HG02852 (cell line): ENCODE results near the gene PLEKHM1.

Experiments
- ATAC-seq: cut with Tn5 transposase; IDR thresholded peaks from one replicate; pipeline ENCODE4 v1.9.1; 2021; ENCODE audit warnings: mild to moderate bottlenecking, moderate library complexity; ENCODE audit not compliant: unreplicated experiment

PLEKHM1 gene

GRCh38 chr17:45428931-45429338, 61.6 kb downstream of the PLEKHM1 start:
- ATAC-seq, result no peak

DNA sequence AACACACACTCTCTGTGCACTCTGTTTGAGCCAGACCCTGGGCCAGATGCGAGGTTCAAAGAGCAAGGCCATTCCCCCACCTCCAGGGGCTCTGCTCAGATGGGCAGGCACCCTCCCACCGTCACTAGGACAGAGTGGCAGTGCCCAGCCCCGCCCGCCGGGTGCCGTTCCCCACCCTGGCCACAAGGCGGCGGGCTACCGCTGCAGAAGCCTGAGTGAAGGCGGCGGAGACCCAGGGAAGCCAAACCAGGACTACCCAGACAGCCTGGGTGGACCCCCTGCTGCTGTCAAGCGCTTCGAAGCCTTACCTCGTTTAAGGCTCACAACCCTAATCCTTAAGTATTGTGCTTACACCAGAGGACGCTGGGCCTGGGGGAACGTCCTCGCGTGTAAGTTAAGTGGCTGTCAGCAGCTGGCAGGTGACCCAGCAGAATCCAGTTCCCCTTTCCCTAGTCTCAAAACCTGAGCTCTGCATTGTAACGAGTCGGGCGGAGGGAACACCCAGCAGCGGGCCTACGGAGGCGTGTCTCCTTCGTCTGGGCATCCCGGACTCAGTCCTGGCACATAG, 62.4 kb downstream of the PLEKHM1 start:
- ATAC-seq, result peak; percentile 46

DNA sequence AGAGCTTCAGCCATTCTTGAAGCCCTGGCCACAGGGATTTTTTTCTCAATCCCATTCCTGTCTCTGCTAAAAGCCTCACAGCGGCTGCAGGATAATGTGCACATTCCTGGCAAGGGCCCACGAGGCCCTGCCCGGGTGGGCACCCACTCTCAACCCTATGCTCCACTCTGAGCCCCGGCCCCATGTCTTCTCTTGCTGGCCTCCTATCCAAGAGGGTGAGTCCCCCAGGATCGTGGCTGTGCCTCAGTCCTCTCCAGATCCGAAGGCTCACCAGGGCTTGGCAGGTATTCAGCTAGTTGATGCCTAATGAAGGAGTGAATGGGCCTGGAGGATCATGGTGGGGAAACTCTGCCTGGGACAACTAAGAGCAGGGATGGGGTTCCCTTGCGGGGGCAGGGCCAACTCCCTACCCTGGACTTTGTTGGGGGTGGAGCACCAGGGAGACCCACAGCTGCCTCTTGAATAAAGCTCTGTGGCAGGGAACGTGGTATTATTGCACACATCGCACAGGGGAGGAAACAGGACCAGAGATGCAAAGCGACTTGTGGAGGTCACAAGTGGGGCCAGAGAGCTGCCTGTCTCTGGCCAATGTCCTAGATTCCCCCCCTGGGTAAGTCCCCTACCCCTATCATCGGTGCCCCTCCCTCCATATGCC, 63.2 kb downstream of the PLEKHM1 start:
- no peak for ATAC-seq

DNA sequence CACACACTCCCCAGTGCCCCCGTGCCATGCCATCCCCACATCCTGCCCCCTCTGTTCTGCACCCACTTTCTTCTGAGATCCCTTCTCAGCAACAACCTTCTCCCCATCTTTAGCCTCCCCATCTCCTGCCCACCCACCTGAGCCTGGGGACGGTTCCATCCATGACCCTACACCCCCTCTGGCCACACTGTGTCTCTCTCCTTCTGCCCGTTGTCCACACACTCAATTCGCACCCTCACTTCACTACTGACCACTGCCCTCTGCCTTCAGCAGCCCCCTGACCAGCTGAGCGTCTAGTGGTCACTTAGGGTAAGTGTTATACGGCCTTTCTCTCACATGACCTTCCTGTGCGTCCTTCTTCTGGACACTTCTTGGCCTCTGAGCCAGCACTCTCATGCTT, 64.0 kb downstream of the PLEKHM1 start:
- no peak for ATAC-seq

DNA sequence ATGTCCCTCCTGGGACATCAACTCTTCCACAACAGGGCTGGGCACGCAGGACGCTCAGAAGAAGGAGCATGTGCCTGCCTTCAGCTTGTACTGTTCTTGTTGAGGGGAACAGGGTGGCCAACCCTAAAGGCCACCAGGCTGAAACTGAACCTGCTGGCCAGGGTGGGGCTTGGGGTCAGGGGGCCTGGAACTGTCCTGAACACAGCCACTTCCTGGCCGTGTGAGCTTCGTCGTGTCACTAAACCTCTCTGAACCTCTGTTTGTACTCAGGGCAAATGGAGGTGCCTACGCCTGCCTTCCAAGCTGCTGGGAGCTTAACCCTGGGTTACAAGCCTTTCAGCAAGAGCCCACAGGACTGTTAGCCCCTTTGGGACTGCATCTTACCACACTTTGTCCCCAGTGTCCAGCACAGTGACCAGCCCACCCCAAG, 64.5 kb downstream of the PLEKHM1 start:
- no peak for ATAC-seq

- ATAC-seq, result no peak
These were observed 65.2 kb downstream of the PLEKHM1 start for GRCh38 chr17:45425125-45425983.

DNA sequence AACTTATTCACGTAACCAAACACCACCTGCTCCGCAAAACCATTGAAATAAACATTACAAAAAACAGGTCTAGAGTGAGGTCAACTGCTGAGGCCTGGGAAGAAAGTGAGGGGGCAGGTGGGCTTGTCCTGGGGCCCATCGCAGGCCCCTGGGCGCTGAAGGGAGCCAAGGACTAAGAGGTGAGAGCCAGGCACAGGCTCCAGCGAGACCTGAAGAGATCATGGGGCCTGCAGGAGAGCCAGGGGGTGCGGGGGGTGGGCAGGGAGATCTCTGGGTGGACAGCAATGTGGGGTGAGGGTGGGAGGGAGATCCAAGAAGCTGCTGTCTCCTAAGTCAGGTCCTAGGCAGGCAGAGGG, 65.8 kb downstream of the PLEKHM1 start:
- ATAC-seq, result no peak

DNA sequence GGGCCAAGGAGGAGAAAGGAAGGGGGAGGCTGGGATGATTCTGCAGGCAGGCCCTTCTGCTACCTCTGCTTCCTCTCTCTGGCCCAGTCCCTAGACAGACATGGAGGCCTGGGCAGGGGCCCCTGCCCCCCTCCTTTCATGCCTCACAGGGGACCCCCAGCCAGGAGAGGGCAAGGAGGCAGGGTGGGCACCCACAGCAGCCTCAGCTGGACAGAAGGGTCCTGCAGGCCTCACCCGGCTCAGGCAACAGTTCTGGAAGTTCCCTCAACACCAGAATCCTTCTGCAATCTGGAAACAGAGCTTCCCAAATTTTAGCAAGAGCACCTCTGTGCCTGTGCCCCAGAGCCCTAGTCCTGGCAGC, 66.6 kb downstream of the PLEKHM1 start:
- ATAC-seq, result no peak

DNA sequence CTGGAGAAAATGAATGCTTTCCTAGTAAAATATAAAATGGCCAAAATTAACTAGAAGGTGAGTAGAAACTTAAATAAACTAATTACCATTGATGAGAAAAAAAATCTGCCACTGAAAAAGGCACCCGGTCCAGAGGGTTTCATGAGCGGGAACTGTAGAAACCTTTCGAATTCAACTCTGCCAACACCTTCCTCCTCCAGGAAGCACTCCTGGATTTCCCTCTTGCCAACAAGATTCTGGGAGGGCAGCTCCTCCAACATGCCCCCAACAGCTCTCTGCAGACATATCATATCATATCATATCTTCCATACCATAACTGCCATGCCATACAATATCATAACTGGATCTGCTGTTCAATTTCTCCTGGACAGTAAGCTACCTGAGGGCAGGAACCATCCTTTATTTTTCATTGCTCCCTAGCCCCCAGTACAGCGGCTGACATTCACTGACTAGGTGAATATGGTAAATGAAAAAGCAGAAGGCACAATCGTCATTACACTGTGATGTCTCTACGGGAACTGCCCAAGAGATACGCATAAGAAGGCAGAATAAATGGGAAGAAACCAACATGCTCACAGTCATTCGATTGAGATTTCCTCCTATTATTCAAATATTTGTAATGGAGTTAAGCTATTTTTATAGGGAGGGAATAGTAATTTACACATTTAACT, 67.1 kb downstream of the PLEKHM1 start:
- ATAC-seq, result no peak

GRCh38 chr17:45414990-45415881, 75.3 kb downstream of the PLEKHM1 start:
- no peak for ATAC-seq

- ATAC-seq, result no peak
These were observed 77.0 kb downstream of the PLEKHM1 start for GRCh38 chr17:45413498-45413923.

DNA sequence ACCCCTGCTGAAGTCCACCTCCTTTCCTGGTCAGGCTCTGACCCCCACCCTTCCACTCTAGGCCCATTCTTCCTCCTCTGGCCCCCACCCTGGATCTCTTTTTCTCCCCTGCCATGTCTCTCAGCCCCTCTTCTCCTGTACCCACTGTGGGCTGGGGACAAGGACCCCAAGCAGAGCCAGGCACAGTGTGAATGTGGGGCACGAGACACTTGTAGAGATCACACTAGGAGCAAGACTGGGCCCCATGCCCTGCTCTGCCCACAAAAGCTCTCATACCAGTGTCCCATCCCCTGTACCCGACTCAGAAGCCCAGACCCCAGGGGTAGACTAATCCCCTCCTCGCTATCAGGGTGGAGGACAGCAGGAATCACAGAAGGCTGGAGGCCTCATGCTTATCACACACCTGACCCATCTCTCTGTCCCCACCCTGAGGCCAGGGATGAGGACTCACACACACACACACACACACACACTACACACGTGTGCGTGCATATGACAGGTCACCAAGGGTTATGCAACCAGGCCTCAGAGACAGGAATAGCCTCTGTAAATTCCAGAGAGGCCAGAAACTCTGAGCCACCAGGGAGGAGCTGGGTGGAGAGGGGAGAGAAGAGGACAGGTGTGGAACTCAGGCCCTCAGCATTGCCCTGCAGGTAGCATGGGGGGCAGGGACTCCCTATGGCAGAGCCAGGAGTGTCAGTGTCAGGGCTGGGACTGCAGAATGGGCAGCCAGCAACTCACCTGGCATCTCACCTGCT, 79.0 kb downstream of the PLEKHM1 start:
- no peak for ATAC-seq

DNA sequence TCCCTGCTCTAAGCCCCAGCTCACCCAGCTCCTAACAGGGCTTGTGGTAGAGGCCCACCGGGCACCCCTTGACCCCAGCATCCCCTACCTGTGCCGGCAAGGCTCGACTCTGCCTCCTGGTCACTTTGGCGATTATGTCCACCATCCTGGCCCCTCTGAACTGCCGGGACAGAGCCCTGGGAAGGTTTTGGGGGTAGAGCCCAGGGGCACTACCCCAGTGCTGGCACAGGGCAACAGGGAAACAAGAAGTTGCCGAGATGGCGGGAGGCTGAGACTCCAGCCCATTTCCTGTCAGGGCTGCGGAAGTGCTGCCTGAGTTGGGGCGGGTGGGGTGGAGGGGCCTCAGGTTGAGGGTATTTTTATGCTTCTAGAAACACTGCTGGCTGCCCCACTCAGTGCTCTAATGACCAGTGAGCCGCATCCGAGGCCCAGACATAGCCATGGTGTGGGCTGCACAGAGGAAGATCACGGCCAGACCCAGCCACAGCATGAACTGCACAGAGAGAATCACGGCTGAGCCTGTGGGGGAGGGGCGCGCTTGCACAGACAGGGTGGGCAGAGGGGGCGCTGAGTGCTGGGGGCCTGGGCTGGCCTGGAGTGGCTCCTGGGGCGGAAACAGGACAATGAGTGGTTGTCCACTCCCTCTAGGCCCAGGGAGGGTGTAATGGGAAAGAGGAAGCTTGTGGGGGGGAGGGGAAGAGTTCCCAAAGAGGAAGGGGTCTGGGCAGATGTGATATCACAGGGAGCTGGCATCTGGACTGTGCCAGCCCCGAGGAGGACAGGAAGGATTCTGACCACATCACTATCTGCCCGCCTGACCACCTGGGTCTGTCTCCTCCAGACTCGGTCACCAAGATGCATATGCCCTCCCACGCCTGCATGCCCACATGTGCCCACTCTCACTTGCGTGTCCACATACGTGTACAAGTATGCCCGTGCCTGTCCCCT, 80.1 kb downstream of the PLEKHM1 start:
- no peak for ATAC-seq

DNA sequence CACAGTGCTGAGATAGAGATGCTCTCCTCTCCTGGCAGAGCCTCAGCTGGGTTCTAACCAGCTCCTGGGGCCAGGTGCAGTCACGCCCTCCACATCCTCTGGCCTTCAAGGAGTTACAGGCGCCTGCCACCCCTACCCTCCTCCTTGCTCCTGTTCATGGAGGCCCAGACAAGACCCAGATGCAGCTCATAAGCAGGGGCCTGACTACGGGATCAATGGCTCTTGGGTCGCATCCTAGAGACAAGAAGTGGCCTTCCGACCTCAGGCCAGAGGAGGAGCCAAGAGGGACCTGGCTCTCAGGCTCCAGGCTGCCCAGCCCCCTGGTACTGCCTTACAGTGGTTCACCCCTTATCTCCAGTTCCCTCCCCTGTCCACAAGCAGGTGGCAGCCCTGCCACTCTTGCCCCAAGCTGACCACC, 80.9 kb downstream of the PLEKHM1 start:
- no peak for ATAC-seq

DNA sequence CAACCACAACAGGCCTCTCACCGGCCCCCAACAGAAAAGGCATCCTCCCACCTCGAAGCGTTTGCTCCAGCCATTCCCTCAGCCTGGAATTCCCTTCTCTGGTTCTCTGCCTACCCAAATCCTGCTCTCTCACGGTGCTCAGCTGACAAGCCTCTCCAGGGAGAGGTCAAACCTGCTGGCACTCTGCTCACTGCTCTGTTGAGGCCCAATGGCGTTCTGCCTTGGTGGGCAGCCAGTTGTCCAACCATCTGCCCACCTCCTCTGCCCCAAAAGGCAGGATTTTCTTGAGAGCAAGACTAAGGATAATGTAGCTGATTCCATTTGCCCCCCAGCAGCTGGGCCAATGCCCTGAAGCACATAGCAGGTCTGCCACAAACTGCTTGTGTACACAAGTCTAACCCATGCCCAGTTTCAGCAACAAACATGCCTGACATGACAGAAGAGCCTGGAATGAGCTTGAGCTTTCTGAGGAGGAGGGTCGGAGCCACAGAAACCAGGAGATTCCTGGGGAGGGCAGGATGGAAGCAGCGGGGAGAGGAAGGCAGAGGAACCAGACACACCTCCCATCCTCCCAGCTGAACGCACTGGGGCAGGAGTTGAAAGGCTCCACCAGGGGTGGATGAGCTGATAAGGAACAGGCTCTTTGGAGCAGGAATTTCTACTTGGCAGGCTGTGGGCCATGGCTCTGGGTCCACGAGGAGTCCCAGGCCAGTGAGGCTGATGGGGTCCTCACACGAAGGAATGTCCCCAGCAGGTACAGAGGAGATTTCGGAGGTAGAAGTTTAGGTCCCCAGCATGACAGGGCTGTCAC, 81.7 kb downstream of the PLEKHM1 start:
- no peak for ATAC-seq

GRCh38 chr17:45406107-45406506, 84.4 kb downstream of the PLEKHM1 start:
- no peak for ATAC-seq

GRCh38 chr17:45405250-45406086, 85.1 kb downstream of the PLEKHM1 start:
- ATAC-seq, result no peak
